Fibroblast of lung (primary cell): ENCODE measurements around the gene TP53INP2. TPM values are rescaled to one million over a fixed set of nuclear protein-coding genes. Genes with fewer than 3 reads are reported as not detected.

Source experiments
- DNase-seq, 2 donors: peaks; one replicate each; pipeline versions ENCODE4 v3.0.0 to v3.0.0-alpha.2; 2010; ENCODE audit warnings: low read depth in 2 of 2
- H2AFZ ChIP-seq: 2 replicates; pipeline ENCODE4 v1.5.1; 2012; ENCODE audit warnings: low read length, control low read depth, inconsistent platforms
- H3K27ac ChIP-seq: 2 replicates; pipeline ENCODE4 v1.5.1; 2011; ENCODE audit warnings: low read length, control low read depth; ENCODE audit not compliant: insufficient read depth
- H3K27me3 ChIP-seq: 2 replicates; pipeline ENCODE4 v1.5.1; 2011; ENCODE audit warnings: mild to moderate bottlenecking, low read length; ENCODE audit not compliant: control insufficient read depth, insufficient read depth
- H3K36me3 ChIP-seq: 2 replicates; pipeline ENCODE4 v1.5.1; 2011; ENCODE audit warnings: low read length; ENCODE audit not compliant: control insufficient read depth, insufficient read depth
- H3K4me1 ChIP-seq: 2 replicates; pipeline ENCODE4 v1.5.1; 2011; ENCODE audit warnings: low read length; ENCODE audit not compliant: control insufficient read depth, insufficient read depth; ENCODE audit errors: extremely low read depth
- H3K4me2 ChIP-seq: 2 replicates; pipeline ENCODE4 v1.5.1; 2011; ENCODE audit warnings: low read length, control low read depth; ENCODE audit not compliant: insufficient read depth; ENCODE audit errors: extremely low read depth
- H3K4me3 ChIP-seq, 4 experiments: fragments of 200-600 bp in 1 of 4; sonication (generic) in 1 of 4; replicated peaks in 1 of 4; 2 replicates each; pipeline ENCODE4 v1.5.1; 2011 to 2016; ENCODE audit warnings: low read length in 4 of 4, low read depth in 3 of 4, mild to moderate bottlenecking in 3 of 4, control low read depth in 2 of 4, inconsistent platforms in 1 of 4, mixed read lengths in 1 of 4; ENCODE audit not compliant: insufficient read depth in 1 of 4; ENCODE audit errors: control extremely low read depth in 1 of 4
- H3K79me2 ChIP-seq: 2 replicates; pipeline ENCODE4 v1.5.1; 2012; ENCODE audit warnings: mild to moderate bottlenecking, low read length, inconsistent platforms; ENCODE audit not compliant: control insufficient read depth, insufficient read depth
- H3K9ac ChIP-seq: 2 replicates; pipeline ENCODE4 v1.5.1; 2011; ENCODE audit warnings: mild to moderate bottlenecking, low read length, control low read depth; ENCODE audit not compliant: insufficient read depth
- H3K9me3 ChIP-seq: 2 replicates; pipeline ENCODE4 v1.5.1; 2012; ENCODE audit warnings: low read depth, low read length; ENCODE audit not compliant: control insufficient read depth, insufficient read depth
- H4K20me1 ChIP-seq: 2 replicates; pipeline ENCODE4 v1.5.1; 2011; ENCODE audit warnings: low read length; ENCODE audit not compliant: control insufficient read depth, insufficient read depth; ENCODE audit errors: extremely low read depth
- CTCF ChIP-seq, 2 donors: IDR thresholded peaks in 1 of 2; conservative IDR thresholded peaks in 1 of 2; 1 replicate in 1 of 2; 2 replicates in 1 of 2; pipeline ENCODE4 v1.5.1; 2011 to 2012; ENCODE audit warnings: low read length in 2 of 2, control low read depth in 1 of 2, inconsistent platforms in 1 of 2, low read depth in 1 of 2, mild to moderate bottlenecking in 1 of 2
- EZH2 ChIP-seq: IDR thresholded peaks from 2 replicates; pipeline ENCODE4 v1.5.1; 2012; ENCODE audit warnings: low read length, control low read depth, mild to moderate bottlenecking; ENCODE audit errors: missing control alignments
- polyA plus RNA-seq, 2 donors: library from polyadenylated mRNA; depleted of rRNA in 1 of 2; stranded (reverse) in 1 of 2; unstranded in 1 of 2; fragments of >200 nt; gene quantifications; 2 replicates each; pipeline ENCODE4 v1.2.1, GENCODE V29; 2011 to 2012; ENCODE audit warnings: missing spikeins in 1 of 2
- total RNA-seq: library from RNA; depleted of rRNA; stranded (reverse); fragments of >200 nt; gene quantifications from 2 replicates; pipeline ENCODE4 v1.2.1, GENCODE V29; 2014

The TP53INP2 gene
- total and polyA plus RNA-seq, 2 donors (not counting 1 experiment from before 2014, with no cell fraction given), result 6.4 to 9.8 TPM

GRCh38 chr20:34669094-34669493, 35.0 kb upstream of the TP53INP2 start:
- Histone ChIP-seq H3K27me3 (no peaks in the 10 kb centered on the region), H3K4me3 (no peak overlapping the region), H3K9ac (no peak overlapping the region), H3K4me2 (no peak overlapping the region), H2AFZ (no peak overlapping the region), H3K9me3 (no peaks in the 10 kb centered on the region), H3K36me3 (no peaks in the 10 kb centered on the region), H3K4me1 (no peaks in the 10 kb centered on the region), H4K20me1 (no peaks in the 10 kb centered on the region), H3K27ac (no peak overlapping the region), H3K79me2 (no peaks in the 10 kb centered on the region)
- TF ChIP-seq CTCF (conservative IDR thresholded peaks at IDR 0.05 in 1 of 2, IDR thresholded peaks at IDR 0.05 in 1 of 2; ENCODE audit: low read depth in 1 of 2, low read length in 2 of 2) (no peak), EZH2 (no peak)
- no peak for DNase-seq

DNA sequence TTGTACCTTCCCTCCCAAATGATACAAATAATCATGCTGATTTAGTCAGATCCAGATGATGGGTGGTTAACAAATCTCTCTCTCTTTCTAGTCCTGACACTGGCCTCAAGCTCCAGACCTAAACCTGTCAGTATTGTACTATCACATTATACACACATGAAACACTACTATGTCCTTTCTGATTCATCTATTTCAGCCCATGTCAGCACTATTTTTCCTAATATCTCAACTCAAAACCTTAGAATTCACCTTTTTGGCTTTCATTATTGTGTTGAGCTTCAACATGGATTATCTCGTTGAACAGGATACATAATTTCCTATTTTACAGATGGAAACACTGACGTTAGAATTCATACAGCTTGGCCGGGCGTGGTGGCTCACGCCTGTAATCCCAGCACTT, 30.7 kb upstream of the TP53INP2 start:
- no peak for DNase-seq
- H3K9me3 ChIP-seq, result no peaks in the 10 kb centered on the region
- H3K27me3 ChIP-seq, result no peaks in the 10 kb centered on the region
- no peaks in the 10 kb centered on the region for H3K36me3 ChIP-seq
- H3K4me2 ChIP-seq, result no peak overlapping the region
- no peak for TF ChIP-seq CTCF (conservative IDR thresholded peaks at IDR 0.05 in 1 of 2, IDR thresholded peaks at IDR 0.05 in 1 of 2; ENCODE audit: low read depth in 1 of 2, low read length in 2 of 2)
- no peak for TF ChIP-seq EZH2
- H3K79me2 ChIP-seq, result peaks cover 2% of the 10 kb centered on the region
- no peak overlapping the region for H3K4me3 ChIP-seq
- no peak overlapping the region for H3K9ac ChIP-seq
- no peak overlapping the region for H2AFZ ChIP-seq
- H4K20me1 ChIP-seq, result no peaks in the 10 kb centered on the region
- H3K27ac ChIP-seq, result no peak overlapping the region
- H3K4me1 ChIP-seq, result no peaks in the 10 kb centered on the region

DNA sequence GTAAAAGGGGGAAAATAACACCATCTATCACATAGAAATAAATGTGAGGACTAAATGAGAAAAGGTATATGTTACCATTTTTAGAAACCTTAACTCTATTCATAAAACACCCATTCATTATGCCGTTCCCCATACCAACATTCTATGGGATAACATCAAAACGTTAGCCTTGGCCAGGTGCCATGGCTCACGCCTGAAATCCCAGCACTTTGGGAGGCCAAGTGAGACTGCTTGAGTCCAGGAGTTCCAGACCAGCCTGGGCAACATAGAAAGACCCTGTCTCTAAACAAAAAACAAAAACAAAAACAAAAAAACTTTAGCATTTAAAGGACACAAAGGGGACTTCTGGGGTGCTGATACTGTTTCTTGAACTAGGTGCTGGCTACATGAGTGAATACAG, 28.6 kb upstream of the TP53INP2 start:
- H3K4me3 ChIP-seq, result peak overlapping the region in 2 of 4 experiments; percentile 80 to 81
- H3K79me2 ChIP-seq, result peaks cover 2% of the 10 kb centered on the region
- no peaks in the 10 kb centered on the region for H4K20me1 ChIP-seq
- H3K36me3 ChIP-seq, result no peaks in the 10 kb centered on the region
- TF ChIP-seq EZH2, result no peak
- no peaks in the 10 kb centered on the region for H3K4me1 ChIP-seq
- no peak overlapping the region for H3K9ac ChIP-seq
- H2AFZ ChIP-seq, result no peak overlapping the region
- no peak overlapping the region for H3K27ac ChIP-seq
- H3K27me3 ChIP-seq, result no peaks in the 10 kb centered on the region
- H3K9me3 ChIP-seq, result no peaks in the 10 kb centered on the region
- no peak for DNase-seq
- peak overlapping the region; percentile 93 for H3K4me2 ChIP-seq
